G401.6 (cell line): ENCODE data around the gene ELOF1.
"Not testable (repeated sequence)": the region's sequence is repeated elsewhere in the genome, so short reads cannot be mapped to it uniquely, and the experiment has no call there.

Experiments
- FAIRE-seq: peaks from 2 replicates; lab custom pipeline; 2012; peaks lifted over from hg19 to GRCh38; lab: Jason Lieb, UNC

ELOF1 gene

DNA sequence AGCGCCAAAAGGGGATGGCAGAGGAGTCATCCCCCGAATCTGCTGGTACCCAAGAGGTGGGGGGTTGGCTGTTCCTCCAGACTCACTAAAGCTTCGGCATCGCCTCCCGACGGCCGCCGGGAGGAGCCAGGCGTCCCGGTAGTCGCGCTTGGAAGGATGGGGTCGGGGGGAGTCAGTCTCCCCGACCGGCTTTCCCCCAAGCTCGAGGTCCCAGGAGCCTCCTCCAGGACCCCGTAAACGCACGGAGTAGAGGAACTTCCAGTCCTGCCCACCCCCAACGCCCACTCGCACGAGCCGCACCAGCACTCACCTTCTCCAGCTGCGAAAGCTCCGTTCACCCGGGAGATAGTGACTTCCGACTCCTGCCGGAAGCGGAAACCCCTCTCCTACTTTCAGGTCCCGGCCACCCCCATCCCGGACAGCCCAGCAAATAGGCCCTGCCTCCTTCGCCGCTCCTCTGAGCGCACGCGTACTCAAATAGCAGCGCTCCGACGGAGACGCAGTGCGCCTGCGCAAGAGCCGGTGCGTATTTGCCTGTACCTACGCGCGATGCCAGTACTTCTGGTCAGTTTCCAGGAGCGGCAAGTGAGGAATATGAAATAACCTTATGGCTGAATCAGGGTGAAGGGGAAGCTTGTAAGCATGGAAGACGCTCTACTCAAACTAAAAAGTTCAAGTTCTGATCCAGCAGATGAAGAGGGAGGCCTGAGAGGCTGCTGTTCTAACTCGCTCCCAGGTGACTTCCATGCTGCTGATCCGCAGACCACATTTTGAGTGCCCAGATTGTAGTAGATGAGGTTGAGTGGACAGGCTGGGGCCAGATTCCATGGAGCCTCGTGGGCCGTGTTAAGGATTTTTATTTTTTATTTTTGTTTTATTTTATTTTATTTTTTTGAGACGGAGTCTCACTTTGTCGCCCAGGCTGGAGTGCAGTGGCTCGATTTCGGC, at the start of gene ELOF1:
Gene ELOF1 (minus strand): TSS at position 350 of the 948 bp plus-strand sequence. CDS start 4,883 bp downstream, outside the sequence.
- FAIRE-seq = peak; percentile 94

DNA sequence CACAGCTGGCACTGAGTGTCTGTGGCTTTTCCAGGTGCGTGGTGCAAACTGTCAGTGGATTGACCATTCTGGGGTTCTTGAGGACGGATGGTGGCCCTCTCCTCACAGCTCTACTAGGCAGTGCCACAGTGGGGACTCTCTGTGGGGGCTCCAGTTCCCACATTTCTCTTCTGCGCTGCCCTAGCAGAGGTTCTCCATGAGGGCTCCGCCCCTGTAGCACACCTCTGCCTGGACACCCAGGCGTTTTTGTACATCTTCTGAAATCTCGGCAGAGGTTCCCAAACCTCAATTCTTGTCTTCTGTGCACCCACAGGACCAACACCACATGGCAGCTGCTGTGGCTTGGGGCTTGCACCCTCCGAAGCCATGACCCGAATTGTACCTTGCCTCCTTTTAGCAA, 47.5 kb upstream of the ELOF1 start:
- no peak for FAIRE-seq

DNA sequence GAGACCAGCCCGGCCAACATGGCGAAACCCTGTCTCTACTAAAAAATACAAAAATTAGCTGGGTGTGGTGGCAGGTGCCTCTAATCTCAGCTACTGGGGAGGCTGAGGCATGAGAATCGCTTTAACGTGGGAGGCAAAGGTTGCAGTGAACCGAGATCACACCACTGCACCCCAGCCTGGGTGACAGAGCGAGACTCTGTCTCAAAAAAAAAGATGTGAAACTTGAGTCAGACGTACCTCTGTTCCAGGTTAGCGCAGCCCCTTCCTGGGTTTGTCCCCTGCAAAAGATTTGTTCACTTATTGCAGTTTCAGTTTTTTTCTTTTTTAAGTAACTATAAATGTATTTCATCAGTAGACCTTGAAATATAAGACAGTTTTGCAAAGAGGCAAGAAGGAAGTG, 40.7 kb upstream of the ELOF1 start:
- FAIRE-seq = not testable (repeated sequence)

DNA sequence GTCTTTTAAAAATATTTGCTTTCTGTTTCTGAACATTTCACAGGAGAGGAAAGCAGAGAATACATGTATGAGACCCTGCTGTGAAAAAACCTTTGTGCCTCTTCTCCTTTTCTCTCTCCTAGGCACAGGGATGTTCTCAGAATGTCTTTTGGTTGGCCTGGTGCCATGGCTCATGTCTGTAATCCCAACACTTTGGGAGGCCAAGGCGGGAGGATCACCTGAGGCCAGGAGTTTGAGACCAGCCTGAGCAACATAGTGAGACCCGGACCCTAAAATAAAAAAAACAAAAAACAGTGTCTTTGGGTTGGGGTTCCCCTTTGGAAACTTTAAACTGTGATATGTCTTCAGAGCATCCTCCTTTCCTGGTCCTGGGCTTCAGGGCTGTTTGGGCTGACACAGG, 39.7 kb upstream of the ELOF1 start:
- FAIRE-seq = no peak

DNA sequence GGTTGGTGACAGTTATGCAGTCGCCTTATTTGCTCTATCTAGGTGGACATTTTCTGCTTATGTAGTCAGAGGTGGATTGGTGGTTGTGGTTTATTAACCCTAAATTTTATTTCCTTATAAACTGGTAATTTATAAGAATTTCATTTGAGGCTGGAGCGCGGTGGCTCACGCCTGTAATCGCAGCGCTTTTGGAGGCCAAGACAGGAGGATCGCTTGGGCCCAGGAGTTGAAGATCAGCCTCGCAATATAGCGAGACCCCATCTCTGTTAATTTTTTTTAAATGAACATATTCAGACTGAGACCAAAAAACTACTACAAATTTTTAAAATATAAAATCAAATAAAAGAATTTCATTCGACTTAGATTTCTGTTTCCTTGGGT, 39.1 kb upstream of the ELOF1 start:
- no peak for FAIRE-seq

DNA sequence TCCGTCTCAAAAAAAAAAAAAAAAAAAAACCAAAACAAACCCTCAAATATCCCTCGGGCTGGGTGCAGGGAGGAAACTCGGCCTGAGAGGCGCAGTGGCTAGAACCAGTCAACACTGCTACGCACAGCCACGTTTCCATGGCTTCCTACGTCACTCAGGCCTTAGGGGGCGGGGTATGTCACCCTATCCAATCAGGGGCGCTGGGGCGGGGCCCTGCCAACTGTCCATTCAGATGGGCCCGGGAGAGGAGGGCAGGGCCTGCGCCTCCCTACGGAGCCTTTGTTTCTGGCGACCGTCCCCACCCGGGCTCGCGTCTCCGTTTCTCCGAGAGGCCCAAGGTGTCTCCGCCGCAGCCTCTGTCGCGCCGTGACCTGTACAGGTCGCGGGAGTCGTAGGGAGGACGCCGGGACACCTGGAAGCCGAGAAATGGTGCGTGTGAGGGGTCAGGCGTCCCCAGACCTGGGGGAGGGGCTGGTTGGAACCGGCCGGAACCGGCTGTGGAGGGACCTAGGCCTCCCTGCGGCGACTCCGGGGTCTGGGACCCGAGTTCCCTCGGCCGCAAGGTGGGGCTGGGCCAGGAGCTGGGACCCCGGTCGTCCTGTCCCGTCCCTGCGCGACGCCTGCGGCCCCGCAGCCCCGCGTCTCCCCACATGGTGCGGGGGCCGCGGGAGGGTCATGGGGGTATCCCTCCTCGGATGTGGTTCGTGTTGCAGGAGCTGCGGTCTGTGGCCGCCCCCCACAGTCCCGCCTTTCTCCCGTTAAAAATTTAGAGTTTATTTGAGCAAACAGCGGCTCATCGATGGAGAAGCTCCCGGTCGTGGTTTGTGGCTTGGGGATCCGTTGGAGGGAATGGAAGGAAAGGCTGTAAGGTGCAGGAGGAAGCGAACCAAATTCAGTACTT, 38.4 kb upstream of the ELOF1 start, which contains the start of gene ZNF627:
Gene ZNF627 (plus strand): TSS at position 282 of the 901 bp plus-strand sequence. CDS start 145 bp downstream, at position 427.
- peak; percentile 96 for FAIRE-seq

DNA sequence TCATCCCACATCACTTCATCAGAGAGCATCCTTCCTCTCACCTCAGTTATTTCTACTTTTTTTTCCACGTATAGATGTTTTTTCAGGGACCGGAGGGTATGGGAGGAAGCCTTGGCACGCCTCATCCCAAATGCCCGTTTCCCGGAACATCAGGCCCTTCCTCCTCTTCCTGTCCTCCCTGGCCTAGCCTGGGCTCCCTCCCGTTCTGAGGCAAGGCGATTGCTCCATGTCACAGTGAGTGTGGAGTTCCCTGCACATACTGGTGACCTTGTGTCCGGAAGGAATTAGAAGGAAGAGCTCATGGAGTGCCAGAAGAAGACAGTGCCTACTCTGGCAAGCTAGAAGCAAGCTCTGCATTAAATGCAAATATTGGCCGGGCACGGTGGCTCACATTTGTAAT, 37.1 kb upstream of the ELOF1 start:
- FAIRE-seq = no peak

DNA sequence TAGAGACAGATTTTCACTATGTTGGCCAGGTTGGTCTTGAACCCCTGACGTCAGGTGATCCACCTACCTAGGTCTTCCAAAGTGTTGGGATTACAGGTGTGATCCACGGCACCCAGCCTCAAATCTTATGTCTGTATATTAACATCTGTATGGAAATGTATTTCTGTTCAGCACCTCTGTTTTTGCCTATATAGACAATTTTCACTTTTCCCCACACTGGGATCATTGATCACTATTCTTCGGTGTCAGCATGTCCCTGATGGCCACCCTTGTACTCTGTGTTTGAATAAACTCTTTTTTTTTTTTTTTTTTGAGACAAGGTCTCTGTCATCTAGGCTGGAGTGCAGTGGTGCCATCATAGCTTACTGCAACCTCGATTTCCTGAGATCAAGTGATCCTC, 35.1 kb upstream of the ELOF1 start:
- FAIRE-seq = no peak

DNA sequence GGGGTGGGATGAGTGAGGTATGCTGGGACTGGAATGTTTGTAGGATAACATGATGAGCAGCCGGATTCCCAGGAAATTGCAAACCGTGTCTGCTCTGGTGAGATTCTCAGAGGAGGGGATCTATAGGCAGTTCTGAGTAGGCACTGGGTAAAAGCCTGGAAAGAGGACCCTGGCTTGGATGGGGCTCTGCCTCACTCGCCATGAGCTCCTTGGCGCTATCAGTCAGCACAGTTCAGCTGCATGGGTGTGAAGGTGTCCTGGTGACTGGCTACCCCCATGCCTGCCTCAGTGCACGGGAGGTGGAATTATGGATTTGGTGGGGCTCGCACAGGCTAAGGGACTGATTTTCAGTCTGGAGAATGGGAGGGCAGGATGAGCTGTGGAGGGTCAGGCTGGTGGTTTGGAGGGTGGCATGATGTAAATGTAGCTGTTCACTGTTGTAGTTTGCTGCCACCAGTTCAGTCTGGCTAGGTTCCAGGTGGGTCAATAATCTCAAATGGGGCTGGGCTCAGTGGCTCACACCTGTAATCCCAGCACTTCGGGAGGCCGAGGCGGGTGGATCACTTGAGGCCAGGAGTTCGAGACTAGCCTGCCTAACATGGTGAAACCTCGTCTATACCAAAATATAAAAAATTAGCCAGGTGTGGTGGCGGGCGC, 29.1 kb upstream of the ELOF1 start:
- no peak for FAIRE-seq

DNA sequence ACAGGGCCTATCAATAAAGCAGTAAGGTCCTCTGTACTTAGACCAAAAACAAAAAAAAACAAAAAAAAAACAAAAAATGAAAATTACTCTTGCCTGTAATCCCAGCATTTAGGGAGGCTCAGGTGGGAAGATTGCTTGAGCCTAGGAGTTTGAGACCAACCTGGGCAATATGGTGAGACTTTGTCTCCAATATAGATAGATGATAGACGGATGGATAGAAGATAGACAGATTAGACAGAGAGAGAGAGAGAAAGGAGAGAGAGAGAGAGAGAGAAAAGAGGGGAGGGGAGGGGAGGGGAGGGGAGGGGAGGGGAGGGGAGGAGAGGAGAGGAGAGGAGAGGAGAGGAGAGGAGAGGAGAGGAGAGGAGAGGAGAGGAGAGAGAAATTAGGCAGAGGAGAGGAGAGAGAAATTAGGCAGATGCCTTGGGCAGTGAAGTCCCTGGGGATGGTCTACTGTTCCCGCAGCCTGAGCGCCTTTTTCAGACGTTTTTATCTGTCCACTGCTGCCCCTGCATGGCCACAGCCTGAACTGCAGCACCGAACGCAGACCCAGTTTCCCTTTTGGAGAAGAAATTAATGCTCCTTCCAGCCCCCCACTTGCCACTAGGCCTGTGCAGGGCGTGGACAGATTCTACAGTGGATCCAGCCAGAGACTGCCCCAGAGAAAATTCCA, 28.4 kb upstream of the ELOF1 start:
- FAIRE-seq = no peak

DNA sequence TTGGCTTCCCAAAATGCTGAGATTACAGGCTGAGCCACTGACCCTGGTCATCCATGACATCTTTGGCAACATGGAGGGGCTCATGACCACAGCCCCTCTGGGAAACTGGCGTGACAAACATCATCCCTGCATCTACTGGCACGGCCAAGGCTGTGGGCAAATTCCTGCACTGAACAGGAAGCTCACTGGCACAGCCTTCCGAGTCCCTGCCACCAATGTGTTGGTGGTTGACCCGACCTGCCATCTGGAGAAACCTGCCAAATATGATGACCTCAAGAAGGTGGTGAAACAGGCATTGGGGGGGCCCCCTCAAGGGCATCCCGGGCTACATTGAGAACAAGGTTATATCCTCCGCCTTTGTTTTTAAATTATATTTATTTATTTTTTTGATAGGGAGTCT, 27.3 kb upstream of the ELOF1 start:
- FAIRE-seq = no peak

DNA sequence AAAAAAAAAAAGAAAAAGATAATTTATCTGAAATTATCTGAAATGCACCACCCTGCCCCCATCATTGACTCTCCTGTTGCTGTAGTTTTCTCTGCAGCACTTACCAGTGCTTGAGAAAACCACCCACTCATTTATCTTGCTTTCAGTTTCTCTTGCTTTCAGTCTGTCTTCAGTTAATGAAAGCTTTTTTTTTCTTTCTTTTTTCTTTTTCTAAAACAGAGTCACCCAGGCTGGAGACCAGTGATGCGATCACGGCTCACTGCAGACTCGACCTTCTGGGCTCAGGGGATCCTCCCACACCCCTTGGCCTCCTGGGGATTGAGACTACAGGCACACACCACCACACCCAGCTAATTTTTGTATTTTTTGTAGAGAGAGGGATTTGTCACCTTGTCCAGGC, 22.7 kb upstream of the ELOF1 start:
- no peak for FAIRE-seq

DNA sequence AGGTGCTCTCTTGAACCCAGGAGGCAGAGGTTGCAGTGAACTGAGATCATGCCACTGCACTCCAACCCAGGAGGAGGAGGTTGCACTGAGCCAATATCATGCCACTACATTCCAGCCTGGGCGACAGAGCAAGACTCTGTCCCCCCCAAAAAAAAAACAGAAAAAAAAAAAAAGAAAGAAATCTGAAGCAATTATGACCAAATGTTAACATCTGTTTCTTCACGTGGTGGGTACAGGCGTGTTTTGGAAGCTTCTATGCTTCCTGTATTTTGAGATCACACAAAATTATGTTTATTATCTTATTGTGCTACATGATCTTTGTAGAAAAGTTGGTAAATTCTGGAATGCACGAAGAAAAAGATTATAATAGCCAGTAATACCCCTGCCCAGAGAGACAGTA, 21.1 kb upstream of the ELOF1 start:
- FAIRE-seq = no peak

DNA sequence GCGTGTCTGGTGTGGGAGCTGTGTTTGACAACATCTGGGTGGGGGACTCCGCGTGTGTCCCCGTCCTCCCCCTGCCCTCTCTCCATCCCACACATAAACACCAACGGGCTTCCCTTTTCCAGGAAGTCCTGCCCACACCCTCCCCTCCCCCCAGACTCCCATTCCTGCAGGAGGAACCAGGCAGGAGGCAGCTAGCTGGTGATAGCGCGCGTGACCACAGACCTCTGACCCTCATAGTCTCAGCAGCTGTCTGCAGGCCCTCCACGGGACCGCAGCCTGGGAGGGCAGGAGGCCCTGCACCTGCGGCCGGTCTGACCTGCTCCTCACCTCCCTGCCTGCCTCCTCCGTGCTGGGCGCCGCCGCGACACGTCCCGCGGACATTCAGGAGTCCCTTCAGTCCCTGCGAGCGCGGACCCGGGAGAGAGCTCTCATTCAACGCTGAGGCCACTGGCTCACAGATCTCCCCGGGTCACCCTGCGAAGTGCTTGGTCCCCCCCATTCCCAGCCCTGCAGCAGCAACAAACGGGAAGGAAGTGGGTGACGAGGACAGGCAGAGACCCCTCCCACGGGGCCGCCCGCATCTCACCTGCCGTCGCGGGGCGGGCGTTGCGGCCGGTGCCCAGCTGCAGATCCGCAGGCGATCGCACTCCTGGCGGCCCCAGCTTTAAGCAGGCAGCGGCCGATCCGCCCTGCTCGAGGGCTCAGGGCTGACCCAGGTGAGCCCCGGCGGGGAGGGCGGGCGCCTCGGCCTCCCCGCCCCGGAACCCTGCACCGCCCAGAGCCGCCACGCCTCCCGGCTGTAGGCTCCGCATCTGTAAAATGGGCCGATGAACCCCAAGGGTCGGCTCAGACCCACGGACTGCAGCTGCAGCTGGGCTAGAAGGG, 19.5 kb upstream of the ELOF1 start:
- no peak for FAIRE-seq

DNA sequence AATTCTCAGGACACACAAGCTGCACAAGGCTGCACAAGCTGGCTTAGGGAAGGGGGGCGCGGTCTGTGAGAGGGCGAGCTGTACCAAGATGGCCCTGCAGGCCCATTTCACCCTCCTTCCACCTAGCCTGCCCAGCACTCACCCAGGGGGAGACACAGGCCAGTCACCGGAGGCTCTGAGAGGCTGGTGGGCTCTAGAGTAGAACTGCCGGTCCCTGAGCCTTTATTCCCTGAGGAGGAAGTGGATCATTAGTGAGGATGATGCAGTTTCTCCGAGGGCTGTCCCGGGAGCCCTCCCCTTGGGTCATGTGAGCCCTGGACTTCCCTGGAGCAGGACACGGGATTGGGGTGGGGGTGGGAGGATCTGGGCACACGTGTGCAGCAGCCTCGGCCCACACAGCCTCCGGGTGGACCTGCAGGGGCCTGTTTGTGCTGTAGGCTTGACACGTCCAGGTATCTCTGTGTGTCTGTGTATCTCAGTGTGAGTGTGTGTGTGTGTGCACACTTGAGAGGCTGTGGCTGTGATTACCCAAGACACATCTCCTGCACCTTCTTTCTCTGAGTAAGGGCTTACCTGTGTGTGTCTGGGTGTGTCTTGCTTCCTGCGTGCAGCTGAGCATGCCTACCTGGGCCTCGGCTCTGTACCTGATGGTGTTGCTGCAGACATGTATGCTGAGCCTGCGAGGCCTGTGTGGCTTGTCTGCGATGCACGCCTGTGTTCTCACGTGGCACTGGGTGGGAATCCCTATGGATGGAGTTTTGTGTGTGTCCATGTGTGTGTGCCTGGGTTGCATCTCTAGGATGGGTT, 18.6 kb upstream of the ELOF1 start, which contains the start of gene ACP5:
Gene ACP5 (minus strand): TSS at position 195 of the 807 bp plus-strand sequence. CDS start 328 bp downstream, outside the sequence.
- no peak for FAIRE-seq

DNA sequence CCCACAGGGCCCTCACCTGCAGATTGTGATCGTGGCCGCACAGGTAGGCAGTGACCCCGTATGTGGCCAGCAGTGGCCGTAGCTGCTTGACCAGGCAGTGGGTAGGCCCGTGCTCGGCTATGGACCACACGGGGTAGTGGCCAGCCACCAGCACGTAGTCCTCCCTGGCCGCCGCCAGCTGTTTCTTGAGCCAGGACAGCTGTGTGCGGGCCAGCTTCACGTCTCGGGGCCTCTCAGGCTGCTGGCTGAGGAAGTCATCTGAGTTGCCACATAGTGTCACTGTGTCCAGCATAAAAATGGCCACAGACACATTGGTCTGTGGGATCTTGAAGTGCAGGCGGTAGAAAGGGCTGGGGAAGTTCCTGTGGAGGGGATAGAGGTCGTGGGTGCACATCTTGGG, 17.2 kb upstream of the ELOF1 start:
- FAIRE-seq = no peak

DNA sequence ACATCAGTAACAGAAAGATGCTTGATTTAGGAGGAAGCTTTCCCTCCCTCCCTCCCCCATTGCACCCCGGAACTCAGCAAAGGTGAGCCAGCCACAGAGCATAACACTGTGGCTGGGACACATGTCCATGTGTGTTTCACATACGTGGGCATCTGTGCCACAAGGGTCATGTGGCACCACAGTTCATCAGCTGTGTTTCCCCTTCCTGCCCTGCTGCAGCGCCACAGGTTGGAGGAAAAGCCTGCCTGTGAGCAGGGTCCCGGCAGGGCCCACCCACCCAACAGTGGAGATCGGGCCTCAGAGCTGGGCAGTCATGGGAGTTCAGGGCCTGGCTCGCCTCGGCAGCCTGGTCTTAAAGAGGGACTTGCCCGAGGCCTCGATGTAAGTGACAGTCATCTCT, 15.7 kb upstream of the ELOF1 start:
- no peak for FAIRE-seq

DNA sequence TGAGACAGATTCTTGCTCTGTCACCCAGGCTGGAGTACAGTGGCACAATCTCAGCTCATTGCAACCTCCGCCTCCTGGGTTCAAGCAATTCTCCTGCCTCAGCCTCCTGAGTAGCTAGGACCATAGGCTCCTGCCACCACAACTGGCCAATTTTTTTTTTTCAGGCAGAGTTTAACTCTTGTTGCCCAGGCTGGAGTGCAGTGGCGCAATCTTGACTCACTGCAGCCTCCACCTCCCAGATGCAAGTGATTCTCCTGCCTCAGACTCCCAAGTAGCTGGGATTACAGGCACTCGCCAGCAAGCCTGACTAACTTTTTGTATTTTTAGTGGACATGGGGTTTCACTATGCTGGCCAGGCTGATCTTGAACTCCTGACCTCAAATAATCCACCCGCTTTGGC, 14.7 kb upstream of the ELOF1 start:
- not testable (repeated sequence) for FAIRE-seq

DNA sequence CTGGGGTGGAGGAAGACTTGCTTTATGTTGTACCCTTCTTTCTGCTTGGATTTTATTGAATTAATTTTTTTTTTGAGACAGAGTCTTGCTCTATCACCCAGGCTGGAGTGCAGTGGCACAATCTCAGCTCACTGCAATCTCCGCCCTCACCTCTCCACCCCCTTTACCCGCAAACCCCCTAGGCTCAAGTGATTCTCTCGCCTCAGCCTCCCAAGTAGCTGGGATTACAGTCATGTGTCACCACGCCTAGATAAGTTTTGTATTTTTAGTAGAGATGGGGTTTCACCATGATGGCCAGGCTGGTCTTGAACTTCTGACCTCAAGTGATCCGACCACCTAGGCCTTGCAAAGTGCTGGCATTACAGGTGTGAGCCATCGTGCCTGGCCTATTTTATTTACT, 14.3 kb upstream of the ELOF1 start:
- not testable (repeated sequence) for FAIRE-seq

DNA sequence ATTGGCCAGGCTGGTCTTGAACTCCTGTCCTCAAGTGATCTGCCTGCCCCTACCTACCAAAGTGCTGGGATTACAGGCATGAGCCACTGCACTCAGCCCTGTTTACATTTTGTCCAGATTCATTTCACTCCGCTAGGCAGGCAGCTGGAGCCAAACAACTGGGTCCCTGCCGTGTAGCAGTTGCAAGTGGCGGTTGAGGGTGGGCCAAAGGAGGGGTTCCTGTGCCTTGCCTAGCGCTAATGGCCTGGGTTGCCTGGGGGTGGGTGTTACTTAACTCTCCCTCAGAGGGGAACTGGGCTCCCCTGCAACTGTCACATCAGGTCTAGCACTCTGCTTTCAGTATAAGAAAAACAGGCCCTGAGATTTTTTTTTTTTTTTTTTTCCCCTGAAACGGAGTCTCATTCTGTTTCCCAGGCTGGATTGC, 11.0 kb upstream of the ELOF1 start:
- FAIRE-seq = no peak
